B cell (primary cell): Measurements from ENCODE around the gene PNPLA3. TPM values are rescaled to one million over a fixed set of nuclear protein-coding genes. Genes with fewer than 3 reads are reported as not detected.

Source experiments
- ATAC-seq: fragments of 200-7000 bp; cut with Tn5 transposase; one replicate; pipeline ENCODE4 v1.10.0; 2021; ENCODE audit warnings: low read depth, mild to moderate bottlenecking, moderate number of reproducible peaks, moderate library complexity
- CTCF ChIA-PET: fragments of 350-600 bp; sonication (Branson Sonifier 250); formaldehyde crosslinking; loops from one replicate; lab custom pipeline; 2021; ENCODE audit warnings: antibody characterized with exemption, inconsistent platforms; lab: Charles Lee
- POLR2A ChIA-PET: fragments of 350-600 bp; sonication (Branson Sonifier 250); formaldehyde crosslinking; loops from one replicate; lab custom pipeline; 2021; ENCODE audit warnings: antibody characterized with exemption; lab: Charles Lee
- DNase-seq: peaks from one replicate; pipeline ENCODE4 v3.0.0; 2013
- H2AFZ ChIP-seq: 2 replicates; pipeline ENCODE4 v1.6.1; 2012; ENCODE audit warnings: mild to moderate bottlenecking, low read depth, low read length; ENCODE audit not compliant: insufficient read depth, poor library complexity, severe bottlenecking
- H3K27ac ChIP-seq, 2 donors: 1 replicate in 1 of 2; 2 replicates in 1 of 2; pipeline ENCODE4 v1.5.1; 2012 to 2013; ENCODE audit warnings: low read length in 2 of 2, mild to moderate bottlenecking in 2 of 2, moderate library complexity in 1 of 2
- H3K27me3 ChIP-seq, 4 experiments: fragments of 200-600 bp in 1 of 4; sonication (generic) in 1 of 4; replicated peaks in 1 of 4; 1 replicate in 2 of 4; 2 replicates in 2 of 4; pipeline versions ENCODE4 v1.6.1 to v1.7.0; 2013 to 2016; ENCODE audit warnings: low read length in 3 of 4, mild to moderate bottlenecking in 2 of 4, mixed read lengths in 1 of 4, moderate library complexity in 1 of 4; ENCODE audit not compliant: insufficient read depth in 4 of 4, control insufficient read depth in 3 of 4; ENCODE audit errors: control extremely low read depth in 1 of 4
- H3K36me3 ChIP-seq, 2 experiments: replicated peaks in 1 of 2; 1 replicate in 1 of 2; 2 replicates in 1 of 2; pipeline versions ENCODE4 v1.6.1 to v1.7.1; 2013; ENCODE audit warnings: low read length in 1 of 2; ENCODE audit not compliant: insufficient read depth in 2 of 2, control insufficient read depth in 1 of 2; ENCODE audit errors: control extremely low read depth in 1 of 2, extremely low read depth in 1 of 2
- H3K4me1 ChIP-seq, 2 donors: fragments of 200-600 bp in 1 of 2; sonication (generic) in 1 of 2; 1 replicate in 1 of 2; 2 replicates in 1 of 2; pipeline versions ENCODE4 v1.5.1 to v1.6.1; 2013 to 2017; ENCODE audit warnings: low read length in 2 of 2; ENCODE audit not compliant: control insufficient read depth in 2 of 2, insufficient read depth in 2 of 2
- H3K4me2 ChIP-seq: replicated peaks from 2 replicates; pipeline ENCODE3; 2012; ENCODE audit warnings: mild to moderate bottlenecking, low read depth, low read length; ENCODE audit not compliant: poor library complexity, severe bottlenecking
- H3K4me3 ChIP-seq, 5 experiments: fragments of 200-600 bp in 1 of 5; sonication (generic) in 1 of 5; 1 replicate in 3 of 5; 2 replicates in 2 of 5; pipeline versions ENCODE4 v1.5.1 to v1.7.0; 2011 to 2016; ENCODE audit warnings: low read length in 4 of 5, mild to moderate bottlenecking in 4 of 5, low read depth in 2 of 5, control low read depth in 1 of 5, moderate library complexity in 1 of 5; ENCODE audit not compliant: insufficient read depth in 1 of 5; ENCODE audit errors: control extremely low read depth in 1 of 5, extremely low read depth in 1 of 5
- H3K79me2 ChIP-seq: fragments of 200-600 bp; sonication (generic); one replicate; pipeline ENCODE4 v1.6.0; 2016; ENCODE audit warnings: low read length; ENCODE audit not compliant: control insufficient read depth, insufficient read depth
- H3K9ac ChIP-seq: fragments of 200-600 bp; sonication (generic); 2 replicates; pipeline ENCODE4 v1.6.1; 2017; ENCODE audit warnings: mild to moderate bottlenecking, low read length, moderate library complexity
- H3K9me3 ChIP-seq, 3 donors: one replicate each; pipeline versions ENCODE4 v1.6.1 to v1.7.1; 2013; ENCODE audit warnings: low read length in 2 of 3; ENCODE audit not compliant: control insufficient read depth in 2 of 3, insufficient read depth in 1 of 3; ENCODE audit errors: control extremely low read depth in 1 of 3
- H4K20me1 ChIP-seq: 2 replicates; pipeline ENCODE4 v1.6.0; 2012; ENCODE audit warnings: mild to moderate bottlenecking, low read length; ENCODE audit not compliant: insufficient read depth, control insufficient read depth, poor library complexity, severe bottlenecking
- H3K27ac Mint-ChIP-seq: one replicate; pipeline ENCODE4 v1.8.0; 2021; ENCODE audit warnings: mixed read lengths
- H3K27me3 Mint-ChIP-seq: one replicate; pipeline ENCODE4 v1.8.0; 2021; ENCODE audit warnings: mixed read lengths
- H3K4me1 Mint-ChIP-seq: one replicate; pipeline ENCODE4 v1.8.0; 2021; ENCODE audit warnings: mixed read lengths
- H3K4me3 Mint-ChIP-seq: one replicate; pipeline ENCODE4 v1.8.0; 2021; ENCODE audit warnings: mixed read lengths
- H3K9me3 Mint-ChIP-seq: one replicate; pipeline ENCODE4 v1.8.0; 2022; ENCODE audit warnings: mixed read lengths; ENCODE audit not compliant: insufficient read depth
- EZH2 ChIP-seq: IDR thresholded peaks from 2 replicates; pipeline ENCODE4 v1.6.1; 2012; ENCODE audit warnings: borderline replicate concordance, low read depth, mild to moderate bottlenecking, moderate library complexity, low read length; ENCODE audit not compliant: insufficient read depth, poor library complexity, severe bottlenecking
- WGBS: methylation state at CpG from one replicate; pipeline ENCODE4 v1.1.5; 2013; ENCODE audit warnings: missing lambda C conversion rate; ENCODE audit not compliant: insufficient coverage; 5-methylcytosine and 5-hydroxymethylcytosine counted together
- intact Hi-C: fragments of 100-400 bp; cut with micrococcal nuclease; formaldehyde crosslinking; loops from one replicate; pipeline ENCODE4 v1.10.0; 2022
- polyA plus RNA-seq: library from polyadenylated mRNA; depleted of rRNA; stranded (reverse); fragments of >200 nt; gene quantifications from 2 replicates; pipeline ENCODE4 v1.2.3, GENCODE V29; 2012
- total RNA-seq, 2 donors: library from RNA; stranded (reverse); fragments of 120-200 nt in 1 of 2; gene quantifications; 1 replicate in 1 of 2; 2 replicates in 1 of 2; pipeline versions ENCODE4 v1.2.3 to v1.2.4, GENCODE V29; 2013 to 2022
- TF ChIP-seq, protein P1 (sequence below): fragments of 200-600 bp; IDR thresholded peaks from one replicate; pipeline ENCODE4 v1.8.0; 2022; ENCODE audit warnings: antibody characterized with exemption, mild to moderate bottlenecking

Gene PNPLA3
- total and polyA plus RNA-seq, 2 donors (not counting 1 experiment from before 2014, with no cell fraction given), result 0.15 TPM; not detected in 1

DNA sequence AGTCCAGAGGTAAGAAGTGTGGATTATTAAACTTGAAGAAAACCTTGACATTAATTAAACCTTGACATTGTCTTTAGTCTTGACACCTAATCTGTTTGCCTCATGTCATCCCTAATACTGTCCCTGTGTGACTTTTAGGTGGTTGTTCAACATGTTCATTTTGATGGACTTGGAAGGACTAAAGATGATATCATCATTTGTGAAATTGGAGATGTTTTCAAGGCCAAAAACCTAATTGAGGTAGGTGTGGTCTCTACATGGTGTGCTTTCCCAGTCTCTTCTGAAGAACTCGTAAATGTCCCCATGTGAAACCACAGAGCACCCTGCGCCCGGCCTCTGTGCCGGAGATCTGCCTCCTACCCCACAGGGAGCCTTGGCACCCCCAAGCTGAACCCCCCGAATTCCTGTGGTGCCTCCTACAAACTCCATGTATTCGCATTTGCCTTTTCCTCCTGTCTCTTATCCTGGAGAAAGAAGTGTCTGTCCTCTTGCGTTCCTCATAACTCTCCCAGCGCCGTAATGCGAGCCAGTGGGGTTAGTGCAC, 40.8 kb downstream of the PNPLA3 start:
- DNase-seq (no peak), ATAC-seq (no peak)
- H3K27me3 Mint-ChIP-seq, result no peaks in the 10 kb centered on the region
- Histone ChIP-seq H3K4me2 (no peak overlapping the region), H3K4me1 (no peaks in the 10 kb centered on the region), H4K20me1 (peaks cover 39% of the 10 kb centered on the region), H3K79me2 (peaks cover 73% of the 10 kb centered on the region), H2AFZ (no peak overlapping the region), H3K4me3 (no peak overlapping the region), H3K9ac (no peak overlapping the region), H3K9me3 (no peaks in the 10 kb centered on the region), H3K27me3 (no peaks in the 10 kb centered on the region), H3K27ac (no peak overlapping the region), H3K36me3 (peaks cover 6 to 62% of the 10 kb centered on the region in 2 experiments)
- TF ChIP-seq, protein P1, sequence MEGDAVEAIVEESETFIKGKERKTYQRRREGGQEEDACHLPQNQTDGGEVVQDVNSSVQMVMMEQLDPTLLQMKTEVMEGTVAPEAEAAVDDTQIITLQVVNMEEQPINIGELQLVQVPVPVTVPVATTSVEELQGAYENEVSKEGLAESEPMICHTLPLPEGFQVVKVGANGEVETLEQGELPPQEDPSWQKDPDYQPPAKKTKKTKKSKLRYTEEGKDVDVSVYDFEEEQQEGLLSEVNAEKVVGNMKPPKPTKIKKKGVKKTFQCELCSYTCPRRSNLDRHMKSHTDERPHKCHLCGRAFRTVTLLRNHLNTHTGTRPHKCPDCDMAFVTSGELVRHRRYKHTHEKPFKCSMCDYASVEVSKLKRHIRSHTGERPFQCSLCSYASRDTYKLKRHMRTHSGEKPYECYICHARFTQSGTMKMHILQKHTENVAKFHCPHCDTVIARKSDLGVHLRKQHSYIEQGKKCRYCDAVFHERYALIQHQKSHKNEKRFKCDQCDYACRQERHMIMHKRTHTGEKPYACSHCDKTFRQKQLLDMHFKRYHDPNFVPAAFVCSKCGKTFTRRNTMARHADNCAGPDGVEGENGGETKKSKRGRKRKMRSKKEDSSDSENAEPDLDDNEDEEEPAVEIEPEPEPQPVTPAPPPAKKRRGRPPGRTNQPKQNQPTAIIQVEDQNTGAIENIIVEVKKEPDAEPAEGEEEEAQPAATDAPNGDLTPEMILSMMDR, result no peak
- TF ChIP-seq EZH2, result no peak
- no peaks in the 10 kb centered on the region for H3K9me3 Mint-ChIP-seq
- H3K27ac Mint-ChIP-seq, result no peak overlapping the region
- ChIA-PET POLR2A (no interaction called here), CTCF (no interaction called here)
- H3K4me1 Mint-ChIP-seq, result peaks cover 4% of the 10 kb centered on the region
- intact Hi-C loops, result no loop called here
- WGBS, result 95% methylated on average over 9 of the region's 10 CpGs
- H3K4me3 Mint-ChIP-seq, result no peak overlapping the region

DNA sequence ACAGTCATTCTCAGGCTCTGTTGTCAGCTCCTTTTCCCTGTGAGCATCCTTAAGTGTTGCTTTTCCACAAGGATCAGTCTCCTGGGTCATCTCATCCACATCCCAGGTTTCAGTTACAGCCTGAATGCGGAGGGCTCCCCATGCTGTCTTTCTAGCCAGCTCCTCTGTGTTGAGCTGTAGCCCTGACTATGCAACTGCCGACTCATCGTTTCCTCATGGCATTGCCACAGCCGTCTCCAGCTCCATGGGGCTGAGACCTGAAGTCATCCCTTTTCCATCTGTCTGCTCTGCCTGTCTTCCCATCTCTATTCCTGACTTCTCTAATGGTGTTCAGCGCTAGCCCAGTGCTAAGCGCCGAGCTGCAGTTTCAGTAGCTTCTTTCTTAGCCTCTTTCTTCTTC, 43.5 kb downstream of the PNPLA3 start:
- Histone ChIP-seq H3K4me2 (no peak overlapping the region), H2AFZ (no peak overlapping the region), H3K27ac (no peak overlapping the region), H4K20me1 (peaks cover 33% of the 10 kb centered on the region), H3K4me3 (no peak overlapping the region), H3K36me3 (peaks cover 4 to 79% of the 10 kb centered on the region in 2 experiments), H3K9ac (no peak overlapping the region), H3K9me3 (no peaks in the 10 kb centered on the region), H3K27me3 (no peaks in the 10 kb centered on the region), H3K4me1 (no peaks in the 10 kb centered on the region), H3K79me2 (peaks cover 57% of the 10 kb centered on the region)
- intact Hi-C loops, result no loop called here
- Mint-ChIP-seq H3K4me1 (no peaks in the 10 kb centered on the region), H3K9me3 (no peaks in the 10 kb centered on the region), H3K27me3 (no peaks in the 10 kb centered on the region), H3K27ac (no peak overlapping the region), H3K4me3 (no peak overlapping the region)
- ATAC-seq, result no peak
- 99% methylated on average over 7 of the region's 7 CpGs for WGBS
- ChIA-PET CTCF (interaction anchor here (1.6 kb wide), 1 partner anchor 21 kb away, joined by 4 read pairs; no protein-coding TSS in a partner anchor), POLR2A (interaction anchor here (0.7 kb wide), 1 partner anchor 9 kb away, joined by 3 read pairs; no protein-coding TSS in a partner anchor)
- TF ChIP-seq EZH2, result no peak
- TF ChIP-seq, protein P1, result no peak
- no peak for DNase-seq
